ENCODE results near the gene SERPINA3.
A peak's percentile ranks its signal among the peaks of the same experiment; 100 is the strongest.

The SERPINA3 gene

GRCh38 chr14:94615254-94615653 is 3.1 kb downstream of the SERPINA3 start:
- peak; percentile 34 for DNase-seq

- peak; percentile 28 for DNase-seq
Measured at GRCh38 chr14:94615823-94616570, 3.8 kb downstream of the SERPINA3 start.

- DNase-seq: peak; percentile 3
Measured at GRCh38 chr14:94617366-94617941, 5.3 kb downstream of the SERPINA3 start.

GRCh38 chr14:94617988-94618822 is 6.0 kb downstream of the SERPINA3 start:
- no peak for DNase-seq

- no peak for DNase-seq
Measured at GRCh38 chr14:94619297-94619696, 7.1 kb downstream of the SERPINA3 start.

GRCh38 chr14:94620597-94620996 is 8.4 kb downstream of the SERPINA3 start:
- peak; percentile 27 for DNase-seq

- peak; percentile 24 for DNase-seq
Measured at GRCh38 chr14:94621358-94622134, 9.4 kb downstream of the SERPINA3 start.

- DNase-seq: peak; percentile 12
Measured at GRCh38 chr14:94622653-94623421, 10.6 kb downstream of the SERPINA3 start.

GRCh38 chr14:94623422-94623809 is 11.2 kb downstream of the SERPINA3 start:
- DNase-seq: peak; percentile 36

- peak; percentile 56 for DNase-seq
Measured at GRCh38 chr14:94623856-94624499, 11.8 kb downstream of the SERPINA3 start.

- peak; percentile 10 for DNase-seq
Measured at GRCh38 chr14:94624537-94625352, 12.6 kb downstream of the SERPINA3 start.

GRCh38 chr14:94625353-94625635 is 13.1 kb downstream of the SERPINA3 start:
- no peak for DNase-seq

GRCh38 chr14:94628578-94628977 is 16.4 kb downstream of the SERPINA3 start:
- DNase-seq: peak; percentile 25

GRCh38 chr14:94630396-94630795 is 18.2 kb downstream of the SERPINA3 start:
- DNase-seq: peak; percentile 14

GRCh38 chr14:94631050-94631449 is 18.9 kb downstream of the SERPINA3 start:
- no peak for DNase-seq

- peak; percentile 45 for DNase-seq
Measured at GRCh38 chr14:94631536-94632304, 19.5 kb downstream of the SERPINA3 start.

GRCh38 chr14:94632305-94632590 is 20.1 kb downstream of the SERPINA3 start:
- DNase-seq: peak; percentile 53

- no peak for DNase-seq
Measured at GRCh38 chr14:94633121-94633520, 20.9 kb downstream of the SERPINA3 start.

GRCh38 chr14:94635154-94635553 is 23.0 kb downstream of the SERPINA3 start:
- DNase-seq: no peak

GRCh38 chr14:94636744-94637412 is 24.7 kb downstream of the SERPINA3 start:
- DNase-seq: no peak
